Muscle layer of duodenum (tissue), 2 donors: ENCODE measurements around the gene ANKFN1.

ENCODE experiments used
- H3K27ac ChIP-seq: one replicate; pipeline ENCODE4 v1.7.0; 2013; ENCODE audit warnings: mild to moderate bottlenecking, low read length
- H3K27me3 ChIP-seq: one replicate; pipeline ENCODE4 v1.7.0; 2013; ENCODE audit warnings: low read depth, mild to moderate bottlenecking, control low read depth, low read length
- H3K36me3 ChIP-seq, 2 donors: one replicate each; pipeline ENCODE4 v1.7.0; 2013; ENCODE audit warnings: low read length in 2 of 2, control low read depth in 1 of 2, mild to moderate bottlenecking in 1 of 2; ENCODE audit not compliant: insufficient read depth in 2 of 2, control insufficient read depth in 1 of 2
- H3K4me1 ChIP-seq, 2 donors: one replicate each; pipeline ENCODE4 v1.7.0; 2013; ENCODE audit warnings: low read length in 2 of 2, mild to moderate bottlenecking in 2 of 2, control low read depth in 1 of 2, moderate library complexity in 1 of 2; ENCODE audit not compliant: insufficient read depth in 2 of 2, control insufficient read depth in 1 of 2
- H3K4me3 ChIP-seq, 2 donors: one replicate each; pipeline ENCODE4 v1.7.0; 2013; ENCODE audit warnings: low read length in 2 of 2, low read depth in 1 of 2, mild to moderate bottlenecking in 1 of 2
- H3K9me3 ChIP-seq, 2 donors: one replicate each; pipeline ENCODE4 v1.7.0; 2013; ENCODE audit warnings: low read length in 2 of 2, control low read depth in 1 of 2, mild to moderate bottlenecking in 1 of 2; ENCODE audit not compliant: control insufficient read depth in 1 of 2
- donor health status: healthy.

ANKFN1 gene, protein sequence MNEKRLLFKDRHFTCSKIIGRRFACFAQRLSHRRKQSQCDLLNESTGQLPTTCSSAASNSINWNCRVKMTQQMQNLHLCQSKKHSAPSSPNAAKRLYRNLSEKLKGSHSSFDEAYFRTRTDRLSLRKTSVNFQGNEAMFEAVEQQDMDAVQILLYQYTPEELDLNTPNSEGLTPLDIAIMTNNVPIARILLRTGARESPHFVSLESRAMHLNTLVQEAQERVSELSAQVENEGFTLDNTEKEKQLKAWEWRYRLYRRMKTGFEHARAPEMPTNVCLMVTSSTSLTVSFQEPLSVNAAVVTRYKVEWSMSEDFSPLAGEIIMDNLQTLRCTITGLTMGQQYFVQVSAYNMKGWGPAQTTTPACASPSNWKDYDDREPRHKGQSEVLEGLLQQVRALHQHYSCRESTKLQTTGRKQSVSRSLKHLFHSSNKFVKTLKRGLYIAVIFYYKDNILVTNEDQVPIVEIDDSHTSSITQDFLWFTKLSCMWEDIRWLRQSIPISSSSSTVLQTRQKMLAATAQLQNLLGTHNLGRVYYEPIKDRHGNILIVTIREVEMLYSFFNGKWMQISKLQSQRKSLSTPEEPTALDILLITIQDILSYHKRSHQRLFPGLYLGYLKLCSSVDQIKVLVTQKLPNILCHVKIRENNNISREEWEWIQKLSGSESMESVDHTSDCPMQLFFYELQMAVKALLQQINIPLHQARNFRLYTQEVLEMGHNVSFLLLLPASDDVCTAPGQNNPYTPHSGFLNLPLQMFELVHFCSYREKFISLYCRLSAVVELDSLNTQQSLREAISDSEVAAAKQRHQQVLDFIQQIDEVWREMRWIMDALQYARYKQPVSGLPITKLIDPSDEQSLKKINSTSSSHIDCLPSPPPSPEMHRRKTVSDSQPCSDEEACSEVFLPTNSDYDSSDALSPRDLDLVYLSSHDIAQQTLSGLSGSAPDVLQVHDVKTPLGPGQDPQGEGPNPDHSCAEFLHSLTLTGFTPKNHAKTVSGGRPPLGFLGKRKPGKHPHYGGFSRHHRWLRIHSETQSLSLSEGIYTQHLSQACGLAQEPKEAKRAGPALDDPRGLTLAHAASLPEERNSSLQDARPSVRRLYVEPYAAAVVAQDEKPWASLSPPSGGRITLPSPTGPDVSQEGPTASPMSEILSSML

DNA sequence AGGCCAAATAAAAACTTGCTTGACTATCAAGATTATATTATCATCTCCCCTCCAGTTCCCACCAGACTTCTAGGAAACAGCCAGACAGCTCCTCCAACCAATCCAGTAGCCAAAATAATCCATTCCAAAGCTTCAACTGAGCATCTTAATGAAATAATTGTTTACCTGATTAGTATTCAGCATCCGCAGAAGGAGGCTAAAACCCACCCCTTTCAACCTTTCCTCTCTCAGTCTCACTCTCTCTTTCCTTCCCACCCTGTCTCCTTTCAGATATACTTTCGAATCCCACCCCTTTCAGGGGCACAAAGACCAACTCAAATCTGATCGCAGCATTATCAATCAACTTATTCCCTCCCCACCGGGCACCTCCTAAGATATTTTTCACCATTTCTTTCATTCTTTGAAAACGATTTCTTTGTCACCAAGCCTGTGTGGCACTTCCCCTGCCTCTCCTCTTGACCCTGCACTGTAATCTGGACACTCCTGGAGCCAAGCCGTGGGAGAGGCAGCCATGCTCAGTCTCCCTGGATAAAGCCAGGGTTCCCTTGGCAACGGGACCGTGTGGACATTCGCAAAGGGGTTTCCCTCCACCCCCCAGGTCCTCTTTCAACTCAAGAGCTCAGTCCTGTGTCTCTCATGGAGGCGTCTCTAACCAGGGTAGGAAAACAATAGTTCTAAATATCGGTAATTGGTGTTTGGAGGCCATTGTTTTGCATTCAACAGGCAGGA lies at the start of gene ANKFN1:
Gene ANKFN1, plus strand, starts transcription at position 602 of the 729 bp plus-strand sequence. CDS start 59,193 bp downstream, outside the sequence.
- H3K27me3 ChIP-seq: no peaks in the 10 kb centered on the region
- no peaks in the 10 kb centered on the region for H3K36me3 ChIP-seq
- H3K4me1 ChIP-seq: no peaks in the 10 kb centered on the region
- H3K9me3 ChIP-seq: no peaks in the 10 kb centered on the region
- H3K27ac ChIP-seq: no peak within 1 kb of the TSS
- no peak within 1 kb of the TSS for H3K4me3 ChIP-seq

- H3K27ac ChIP-seq: no peak overlapping the region
- H3K4me3 ChIP-seq: no peak overlapping the region
- no peaks in the 10 kb centered on the region for H3K9me3 ChIP-seq
- H3K4me1 ChIP-seq: no peaks in the 10 kb centered on the region
- no peaks in the 10 kb centered on the region for H3K27me3 ChIP-seq
- no peaks in the 10 kb centered on the region for H3K36me3 ChIP-seq
Observed at GRCh38 chr17:56108811-56109284, 44.4 kb upstream of the ANKFN1 start.

DNA sequence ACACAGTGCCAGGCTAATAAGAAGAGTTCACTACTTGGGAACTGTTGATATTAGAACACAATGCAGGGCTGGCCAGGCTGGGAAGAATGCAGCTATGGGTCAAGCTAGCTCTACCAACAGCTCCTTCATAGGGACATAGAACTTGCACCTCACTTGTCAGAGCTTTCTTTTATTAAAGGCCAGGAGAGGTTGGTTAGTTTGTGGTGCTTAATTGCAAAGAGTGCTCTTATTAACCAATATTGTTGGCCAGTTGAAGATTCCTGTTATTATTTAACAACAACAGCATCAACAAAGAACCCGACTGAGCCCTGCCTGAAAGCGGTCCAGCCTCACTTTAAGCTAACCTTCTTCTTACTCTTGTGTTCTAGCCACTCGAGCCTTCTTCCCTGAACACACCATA lies 43.4 kb upstream of the ANKFN1 start:
- H3K9me3 ChIP-seq: no peaks in the 10 kb centered on the region
- no peaks in the 10 kb centered on the region for H3K4me1 ChIP-seq
- H3K27ac ChIP-seq: no peak overlapping the region
- H3K36me3 ChIP-seq: no peaks in the 10 kb centered on the region
- H3K27me3 ChIP-seq: no peaks in the 10 kb centered on the region
- no peak overlapping the region for H3K4me3 ChIP-seq

DNA sequence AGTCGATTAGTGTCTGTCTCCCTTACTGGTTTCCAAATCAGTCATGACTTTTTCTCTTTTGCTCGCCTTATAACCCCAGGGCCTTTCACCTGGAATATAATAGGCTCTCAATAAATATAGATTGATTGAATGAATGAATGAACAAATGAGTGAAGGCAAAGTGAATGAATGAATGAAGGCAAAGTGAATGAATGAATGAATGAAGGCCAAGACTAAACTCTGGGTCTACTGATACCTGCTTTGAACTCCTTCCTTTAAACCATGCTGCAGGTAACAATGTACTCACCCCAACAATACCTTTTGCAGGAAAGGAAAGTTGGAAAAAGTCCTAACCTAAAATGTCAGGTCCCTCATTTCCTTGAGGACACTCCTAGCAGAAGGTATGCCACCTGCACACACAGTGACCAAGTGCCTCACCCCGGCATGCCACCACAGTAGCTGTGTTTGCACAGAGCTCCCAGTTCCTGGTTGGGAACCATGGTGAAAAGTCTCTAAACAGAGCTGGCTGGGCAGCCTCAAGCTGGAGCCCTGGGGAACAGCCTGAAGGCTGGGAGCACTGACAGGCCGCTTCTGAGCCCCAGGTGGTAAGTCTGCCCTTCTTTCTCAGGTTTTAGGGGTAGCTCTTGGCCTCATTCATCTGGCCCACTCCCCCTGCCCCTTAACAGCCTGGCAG lies 42.7 kb upstream of the ANKFN1 start:
- H3K9me3 ChIP-seq: no peaks in the 10 kb centered on the region
- H3K27me3 ChIP-seq: no peaks in the 10 kb centered on the region
- no peak overlapping the region for H3K27ac ChIP-seq
- H3K4me3 ChIP-seq: no peak overlapping the region
- H3K36me3 ChIP-seq: no peaks in the 10 kb centered on the region
- no peaks in the 10 kb centered on the region for H3K4me1 ChIP-seq

GRCh38 chr17:56111706-56112485 lies 41.4 kb upstream of the ANKFN1 start:
- no peaks in the 10 kb centered on the region for H3K36me3 ChIP-seq
- no peaks in the 10 kb centered on the region for H3K27me3 ChIP-seq
- H3K4me1 ChIP-seq: no peaks in the 10 kb centered on the region
- H3K9me3 ChIP-seq: no peaks in the 10 kb centered on the region
- H3K27ac ChIP-seq: no peak overlapping the region
- H3K4me3 ChIP-seq: no peak overlapping the region

- Histone ChIP-seq H3K9me3 (no peaks in the 10 kb centered on the region), H3K27ac (no peak overlapping the region), H3K27me3 (no peaks in the 10 kb centered on the region), H3K36me3 (no peaks in the 10 kb centered on the region), H3K4me1 (no peaks in the 10 kb centered on the region), H3K4me3 (no peak overlapping the region)
Observed at GRCh38 chr17:56113486-56113885, 39.8 kb upstream of the ANKFN1 start.

- H3K4me1 ChIP-seq: no peaks in the 10 kb centered on the region
- no peaks in the 10 kb centered on the region for H3K9me3 ChIP-seq
- H3K4me3 ChIP-seq: no peak overlapping the region
- no peaks in the 10 kb centered on the region for H3K27me3 ChIP-seq
- no peak overlapping the region for H3K27ac ChIP-seq
- no peaks in the 10 kb centered on the region for H3K36me3 ChIP-seq
Observed at GRCh38 chr17:56114469-56114868, 38.8 kb upstream of the ANKFN1 start.

DNA sequence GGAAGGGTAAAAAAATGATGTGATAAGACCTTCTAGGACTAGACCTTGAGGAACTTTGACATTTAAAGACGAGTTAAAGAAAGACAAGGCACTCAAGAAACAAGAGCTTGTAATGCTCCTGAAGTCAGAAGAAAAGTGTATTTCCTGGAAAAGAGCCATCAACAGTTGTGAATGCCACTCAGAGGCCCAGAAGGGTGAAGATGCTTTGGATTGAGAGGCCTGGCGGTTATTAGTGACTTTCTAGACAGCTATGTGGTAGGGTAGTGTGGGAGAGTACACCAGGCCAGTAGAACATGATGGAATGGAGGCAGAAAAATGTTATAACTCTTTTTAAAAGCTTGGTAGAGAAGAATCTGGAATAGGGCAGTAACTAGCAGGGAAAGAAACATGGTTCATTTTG lies 34.1 kb upstream of the ANKFN1 start:
- no peak overlapping the region for H3K4me3 ChIP-seq
- no peaks in the 10 kb centered on the region for H3K27me3 ChIP-seq
- no peaks in the 10 kb centered on the region for H3K36me3 ChIP-seq
- H3K9me3 ChIP-seq: no peaks in the 10 kb centered on the region
- no peaks in the 10 kb centered on the region for H3K4me1 ChIP-seq
- H3K27ac ChIP-seq: no peak overlapping the region

- Histone ChIP-seq H3K4me1 (no peaks in the 10 kb centered on the region), H3K27me3 (no peaks in the 10 kb centered on the region), H3K36me3 (no peaks in the 10 kb centered on the region), H3K9me3 (no peaks in the 10 kb centered on the region), H3K4me3 (no peak overlapping the region), H3K27ac (no peak overlapping the region)
Observed at GRCh38 chr17:56119936-56120335, 33.3 kb upstream of the ANKFN1 start.
